Gastroesophageal sphincter (tissue), 2 donors: ENCODE results near the gene RAX2.

Experiments used
- POLR2A ChIP-seq, 2 donors: fragments of 450-650 bp; IDR thresholded peaks; one replicate each; pipeline ENCODE4 v1.6.1; 2017; ENCODE audit warnings: antibody characterized with exemption in 2 of 2, mild to moderate bottlenecking in 2 of 2, moderate library complexity in 1 of 2
- POLR2AphosphoS5 ChIP-seq: sonication (generic); formaldehyde crosslinking; IDR thresholded peaks from one replicate; pipeline ENCODE4 v1.6.1; 2017; ENCODE audit warnings: antibody characterized with exemption

DNA sequence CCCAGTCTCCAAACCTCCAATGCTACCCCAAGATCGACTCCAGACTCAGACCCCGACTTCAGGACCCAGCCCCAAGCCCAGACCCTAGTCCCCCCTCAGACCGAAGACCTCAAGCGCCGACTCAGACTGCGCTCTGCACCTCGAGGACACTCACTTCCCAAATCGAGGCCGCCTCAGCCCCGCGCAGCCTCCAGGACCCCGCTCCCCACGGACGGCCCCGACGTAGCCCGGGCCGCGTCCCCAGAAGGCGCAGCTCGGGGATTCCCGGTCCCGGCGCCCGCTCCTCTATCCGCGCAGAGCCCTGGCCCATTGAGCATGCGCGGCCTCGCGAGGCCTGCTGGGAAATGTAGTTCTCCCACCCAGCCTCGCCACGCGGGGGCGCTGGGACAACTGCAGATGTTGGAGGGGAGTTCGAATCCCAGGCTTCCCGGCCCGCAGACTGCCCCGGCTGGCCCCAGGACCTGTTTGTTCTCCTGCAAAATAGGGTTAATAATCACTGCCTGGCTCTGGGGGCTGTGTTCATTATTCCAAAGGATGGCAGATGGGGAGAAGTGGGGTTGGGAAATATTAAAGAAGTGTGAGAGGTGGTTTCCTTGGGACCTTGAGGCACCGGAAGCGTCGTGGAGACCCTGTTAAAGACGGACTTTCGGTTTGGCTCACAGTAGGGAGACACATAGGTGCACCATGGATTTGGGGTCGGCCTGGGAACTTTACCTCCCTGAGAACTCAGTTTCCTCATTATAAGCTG lies 10.5 kb downstream of the RAX2 start, which contains the start of gene APBA3:
- TF ChIP-seq POLR2AphosphoS5 (peak; percentile 82), POLR2A (IDR thresholded peaks at IDR 0.05) (peak; percentile 62 to 75)
